HG03097 (cell line): ENCODE measurements around the gene CHRDL2.

Experiments
- ATAC-seq: cut with Tn5 transposase; IDR thresholded peaks from one replicate; pipeline ENCODE4 v1.9.1; 2021; ENCODE audit not compliant: unreplicated experiment, low FRiP score

The CHRDL2 gene

GRCh38 chr11:74689666-74690065 lies 41.6 kb downstream of the CHRDL2 start:
- no peak for ATAC-seq

- no peak for ATAC-seq
These were observed 43.8 kb downstream of the CHRDL2 start for GRCh38 chr11:74687237-74688023.

GRCh38 chr11:74686792-74687191 lies 44.4 kb downstream of the CHRDL2 start:
- no peak for ATAC-seq

GRCh38 chr11:74685905-74686304 lies 45.3 kb downstream of the CHRDL2 start:
- ATAC-seq = no peak

GRCh38 chr11:74685338-74685737 lies 45.9 kb downstream of the CHRDL2 start:
- no peak for ATAC-seq

GRCh38 chr11:74684661-74685060 lies 46.6 kb downstream of the CHRDL2 start:
- no peak for ATAC-seq

- ATAC-seq = no peak
These were observed 47.2 kb downstream of the CHRDL2 start for GRCh38 chr11:74683941-74684481.

GRCh38 chr11:74683279-74683871 lies 47.9 kb downstream of the CHRDL2 start:
- ATAC-seq = no peak

GRCh38 chr11:74682731-74683278 lies 48.4 kb downstream of the CHRDL2 start:
- ATAC-seq = no peak

GRCh38 chr11:74681686-74682651 lies 49.3 kb downstream of the CHRDL2 start:
- ATAC-seq = no peak

- ATAC-seq = no peak
These were observed 50.3 kb downstream of the CHRDL2 start for GRCh38 chr11:74680703-74681531.

GRCh38 chr11:74680035-74680671 lies 51.1 kb downstream of the CHRDL2 start:
- ATAC-seq = no peak

GRCh38 chr11:74679513-74679865 lies 51.7 kb downstream of the CHRDL2 start:
- no peak for ATAC-seq

GRCh38 chr11:74678591-74679512 lies 52.4 kb downstream of the CHRDL2 start:
- ATAC-seq = no peak

GRCh38 chr11:74678041-74678440 lies 53.2 kb downstream of the CHRDL2 start:
- no peak for ATAC-seq

- ATAC-seq = no peak
These were observed 54.1 kb downstream of the CHRDL2 start for GRCh38 chr11:74677131-74677530.

GRCh38 chr11:74676596-74676995 lies 54.6 kb downstream of the CHRDL2 start:
- ATAC-seq = no peak

GRCh38 chr11:74675761-74676160 lies 55.5 kb downstream of the CHRDL2 start:
- ATAC-seq = no peak
